ENCODE data around the gene ZBTB7B. TPM values are rescaled to one million over a fixed set of nuclear protein-coding genes. Genes with fewer than 3 reads are reported as not detected.

ZBTB7B gene
- total and polyA plus RNA-seq, 9 of the 15 experiments (the other 6 are each of a cell fraction or from before 2014, with no cell fraction given), result 0.04 to 46.5 (median 15.2) TPM

- TF ChIP-seq HDAC1 (IDR thresholded peaks at IDR 0.05) (peak; percentile 52 to 77; a peak in 1 of 4 replicates), POLR2B (IDR thresholded peaks at IDR 0.05; ENCODE audit: low read depth, partially characterized antibody) (peak; percentile 86), CREM (IDR thresholded peaks at IDR 0.05; ENCODE audit: low read depth) (peak; percentile 39), GTF2A2 (tag; IDR thresholded peaks at IDR 0.05) (peak; percentile 58; the same call in 1 of the 2 replicates), SUPT5H (IDR thresholded peaks at IDR 0.05) (peak; percentile 67), ZMIZ1 (IDR thresholded peaks at IDR 0.05; ENCODE audit: low read depth in 2 of 2, low read length in 2 of 2) (no peak), KLF10 (CRISPR knock-in tag; IDR thresholded peaks at IDR 0.05) (no peak), CBX1 (IDR thresholded peaks at IDR 0.05; ENCODE audit: low read depth) (0 out of 2 replicates have a peak, but pooled peaks have one; percentile 26), RAD21 (CRISPR knock-in tag; conservative IDR thresholded peaks at IDR 0.05 in 1 of 2, IDR thresholded peaks at IDR 0.05 in 1 of 2) (peak; percentile 22 to 23), ZNF140 (CRISPR knock-in tag; IDR thresholded peaks at IDR 0.05) (no peak), NR2C2 (CRISPR knock-in tag; IDR thresholded peaks at IDR 0.05) (no peak), NR2C2 (tag; IDR thresholded peaks at IDR 0.05) (peak; percentile 62), ZFPM2 (CRISPR knock-in tag; IDR thresholded peaks at IDR 0.05) (no peak), ZNF76 (CRISPR knock-in tag; IDR thresholded peaks at IDR 0.05; ENCODE audit: borderline replicate concordance) (0 out of 2 replicates have a peak, but pooled peaks have one; percentile 68), KAT7 (CRISPR knock-in tag; IDR thresholded peaks at IDR 0.05; ENCODE audit: borderline replicate concordance) (no peak; the same call in 1 of the 2 replicates), PHB (CRISPR knock-in tag; IDR thresholded peaks at IDR 0.05) (no peak), PURB (CRISPR knock-in tag; IDR thresholded peaks at IDR 0.05; ENCODE audit: low read depth) (no peak), SOX6 (IDR thresholded peaks at IDR 0.05) (peak; percentile 82), MTF1 (CRISPR knock-in tag; IDR thresholded peaks at IDR 0.05; ENCODE audit: borderline replicate concordance) (no peak), ZNF699 (CRISPR knock-in tag; IDR thresholded peaks at IDR 0.05; ENCODE audit: insufficient replicate concordance) (no peak)
- TF ChIP-seq, protein P1, sequence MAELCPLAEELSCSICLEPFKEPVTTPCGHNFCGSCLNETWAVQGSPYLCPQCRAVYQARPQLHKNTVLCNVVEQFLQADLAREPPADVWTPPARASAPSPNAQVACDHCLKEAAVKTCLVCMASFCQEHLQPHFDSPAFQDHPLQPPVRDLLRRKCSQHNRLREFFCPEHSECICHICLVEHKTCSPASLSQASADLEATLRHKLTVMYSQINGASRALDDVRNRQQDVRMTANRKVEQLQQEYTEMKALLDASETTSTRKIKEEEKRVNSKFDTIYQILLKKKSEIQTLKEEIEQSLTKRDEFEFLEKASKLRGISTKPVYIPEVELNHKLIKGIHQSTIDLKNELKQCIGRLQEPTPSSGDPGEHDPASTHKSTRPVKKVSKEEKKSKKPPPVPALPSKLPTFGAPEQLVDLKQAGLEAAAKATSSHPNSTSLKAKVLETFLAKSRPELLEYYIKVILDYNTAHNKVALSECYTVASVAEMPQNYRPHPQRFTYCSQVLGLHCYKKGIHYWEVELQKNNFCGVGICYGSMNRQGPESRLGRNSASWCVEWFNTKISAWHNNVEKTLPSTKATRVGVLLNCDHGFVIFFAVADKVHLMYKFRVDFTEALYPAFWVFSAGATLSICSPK (IDR thresholded peaks at IDR 0.05; ENCODE audit: borderline replicate concordance), result no peak
- TF ChIP-seq, protein P2, sequence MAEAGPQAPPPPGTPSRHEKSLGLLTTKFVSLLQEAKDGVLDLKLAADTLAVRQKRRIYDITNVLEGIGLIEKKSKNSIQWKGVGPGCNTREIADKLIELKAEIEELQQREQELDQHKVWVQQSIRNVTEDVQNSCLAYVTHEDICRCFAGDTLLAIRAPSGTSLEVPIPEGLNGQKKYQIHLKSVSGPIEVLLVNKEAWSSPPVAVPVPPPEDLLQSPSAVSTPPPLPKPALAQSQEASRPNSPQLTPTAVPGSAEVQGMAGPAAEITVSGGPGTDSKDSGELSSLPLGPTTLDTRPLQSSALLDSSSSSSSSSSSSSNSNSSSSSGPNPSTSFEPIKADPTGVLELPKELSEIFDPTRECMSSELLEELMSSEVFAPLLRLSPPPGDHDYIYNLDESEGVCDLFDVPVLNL (CRISPR knock-in tag; IDR thresholded peaks at IDR 0.05; ENCODE audit: low read depth), result no peak
Observed at GRCh38 chr1:155000726-155001424, 1.7 kb upstream of the ZBTB7B start (continued).

Measured in K562 (cell line).